HepG2 (cell line): Measurements from ENCODE around the gene HSF2BP. TPM values are rescaled to one million over a fixed set of nuclear protein-coding genes. Genes with fewer than 3 reads are reported as not detected.

Source experiments
- CBX2 ChIP-seq, 2 experiments: fragments of 200-600 bp in 1 of 2; sonication (generic); formaldehyde crosslinking in 1 of 2; IDR thresholded peaks; 2 replicates each; pipeline versions ENCODE4 v1.7.0 to v1.8.1; 2018 to 2022; ENCODE audit warnings: low read depth in 2 of 2, low read length in 1 of 2, mild to moderate bottlenecking in 1 of 2, missing genetic modification reagents in 1 of 2
- CREBL2 ChIP-seq: sonication (generic); formaldehyde crosslinking; IDR thresholded peaks from 2 replicates; pipeline ENCODE4 v1.8.1; 2023; ENCODE audit warnings: missing genetic modification reagents, mild to moderate bottlenecking, borderline replicate concordance
- GMEB2 ChIP-seq: IDR thresholded peaks from 2 replicates; pipeline ENCODE4 v1.6.1; 2016; ENCODE audit warnings: missing biosample characterization, missing genetic modification reagents, low read depth
- GTF2F1 ChIP-seq: fragments of 150-350 bp; IDR thresholded peaks from 2 replicates; pipeline ENCODE4 v1.6.1; 2014; ENCODE audit warnings: low read length
- IKZF4 ChIP-seq: sonication (generic); formaldehyde crosslinking; IDR thresholded peaks from 2 replicates; pipeline ENCODE4 v1.5.1; 2020; ENCODE audit warnings: borderline replicate concordance, mild to moderate bottlenecking, low read depth, missing genetic modification reagents; ENCODE audit errors: not compliant biosample characterization
- KLF6 ChIP-seq: IDR thresholded peaks from 2 replicates; pipeline ENCODE4 v1.8.0; 2016; ENCODE audit warnings: missing biosample characterization, missing genetic modification reagents
- NPAS2 ChIP-seq: sonication (generic); formaldehyde crosslinking; IDR thresholded peaks from 2 replicates; pipeline ENCODE4 v1.8.0; 2022; ENCODE audit warnings: mild to moderate bottlenecking, missing genetic modification reagents, borderline replicate concordance
- RAD21 ChIP-seq: fragments of 450-650 bp; formaldehyde crosslinking; IDR thresholded peaks from 2 replicates; pipeline ENCODE4 v1.5.0; 2020; ENCODE audit warnings: mild to moderate bottlenecking
- RBAK ChIP-seq: sonication (generic); formaldehyde crosslinking; IDR thresholded peaks from 2 replicates; pipeline ENCODE4 v1.5.1; 2020; ENCODE audit warnings: mild to moderate bottlenecking, missing genetic modification reagents
- RBFOX2 ChIP-seq: fragments of 200-400 bp; formaldehyde crosslinking; IDR thresholded peaks from 2 replicates; pipeline ENCODE4 v1.6.1; 2017; ENCODE audit warnings: low read depth, mild to moderate bottlenecking, low read length
- SUZ12 ChIP-seq: fragments of 150-350 bp; IDR thresholded peaks from 2 replicates; pipeline ENCODE4 v1.6.1; 2014; ENCODE audit warnings: low read depth, low read length
- TEAD3 ChIP-seq: optimal IDR thresholded peaks from 2 replicates; pipeline ENCODE3; 2016; ENCODE audit warnings: borderline replicate concordance
- TOE1 ChIP-seq: sonication (generic); formaldehyde crosslinking; IDR thresholded peaks from 2 replicates; pipeline ENCODE4 v1.4.0; 2020; ENCODE audit warnings: mild to moderate bottlenecking, missing genetic modification reagents
- ZNF17 ChIP-seq: sonication (generic); formaldehyde crosslinking; IDR thresholded peaks from 2 replicates; pipeline ENCODE4 v1.5.0; 2020; ENCODE audit warnings: mild to moderate bottlenecking, missing genetic modification reagents
- ZNF224 ChIP-seq: sonication (generic); formaldehyde crosslinking; IDR thresholded peaks from 2 replicates; pipeline ENCODE4 v1.5.0; 2020; ENCODE audit warnings: mild to moderate bottlenecking, missing genetic modification reagents
- ZNF251 ChIP-seq: sonication (generic); formaldehyde crosslinking; IDR thresholded peaks from 2 replicates; pipeline ENCODE4 v1.9.0; 2021; ENCODE audit warnings: mild to moderate bottlenecking, missing genetic modification reagents
- ZNF274 ChIP-seq: sonication (generic); formaldehyde crosslinking; IDR thresholded peaks from 2 replicates; pipeline ENCODE4 v1.5.1; 2020; ENCODE audit warnings: mild to moderate bottlenecking, missing genetic modification reagents
- ZNF335 ChIP-seq: sonication (generic); formaldehyde crosslinking; IDR thresholded peaks from 2 replicates; pipeline ENCODE4 v1.4.0; 2020; ENCODE audit warnings: missing genetic modification reagents
- ZNF367 ChIP-seq: sonication (generic); formaldehyde crosslinking; IDR thresholded peaks from 2 replicates; pipeline ENCODE4 v1.4.0; 2020; ENCODE audit warnings: missing genetic modification reagents, borderline replicate concordance
- ZNF597 ChIP-seq: sonication (generic); formaldehyde crosslinking; IDR thresholded peaks from 2 replicates; pipeline ENCODE4 v1.5.0; 2020; ENCODE audit warnings: missing genetic modification reagents
- ZNF709 ChIP-seq: sonication (generic); formaldehyde crosslinking; IDR thresholded peaks from 2 replicates; pipeline ENCODE4 v1.5.0; 2020; ENCODE audit warnings: mild to moderate bottlenecking, missing genetic modification reagents
- ZNF777 ChIP-seq: sonication (generic); formaldehyde crosslinking; IDR thresholded peaks from 2 replicates; pipeline ENCODE4 v1.4.0; 2020; ENCODE audit warnings: missing genetic modification reagents
- ZNF780A ChIP-seq: sonication (generic); formaldehyde crosslinking; IDR thresholded peaks from 2 replicates; pipeline ENCODE4 v1.8.0; 2022; ENCODE audit warnings: mild to moderate bottlenecking, missing genetic modification reagents, moderate library complexity
- ZNF83 ChIP-seq: sonication (generic); formaldehyde crosslinking; IDR thresholded peaks from 2 replicates; pipeline ENCODE4 v1.4.0; 2020; ENCODE audit warnings: missing genetic modification reagents, mild to moderate bottlenecking, borderline replicate concordance
- ZSCAN29 ChIP-seq: sonication (generic); formaldehyde crosslinking; conservative IDR thresholded peaks from 2 replicates; pipeline ENCODE4 v1.4.0; 2020; ENCODE audit warnings: mild to moderate bottlenecking, missing genetic modification reagents
- polyA plus RNA-seq, 8 experiments: library from polyadenylated mRNA; depleted of rRNA in 3 of 8; stranded (reverse) in 7 of 8; unstranded in 1 of 8; fragments of >200 nt; fragmentation: Illumina TruSeq in 4 of 8; extraction: Trizol in 4 of 8; gene quantifications; 2 replicates each; pipeline versions ENCODE4 v1.2.1 to v1.2.3, GENCODE V29; 2011 to 2016; ENCODE audit warnings: low read depth in 4 of 8, missing spikeins in 1 of 8, mixed read lengths in 1 of 8; ENCODE audit not compliant: insufficient read depth in 1 of 8
- total RNA-seq, 5 experiments: library from RNA; depleted of rRNA; stranded (reverse); fragments of >200 nt; fragmentation: Illumina TruSeq; extraction: Trizol; gene quantifications; 2 replicates each; pipeline ENCODE4 v1.2.3, GENCODE V29; 2016; ENCODE audit warnings: low read depth in 1 of 5
- TF ChIP-seq, protein P1 (sequence below): IDR thresholded peaks from 2 replicates; pipeline ENCODE4 v1.6.1; 2016; ENCODE audit warnings: mild to moderate bottlenecking
- TF ChIP-seq, protein P2 (sequence below): sonication (generic); formaldehyde crosslinking; conservative IDR thresholded peaks from 2 replicates; pipeline ENCODE4 v1.8.0; 2022; ENCODE audit warnings: low read depth, missing genetic modification reagents

The HSF2BP gene
- total and polyA plus RNA-seq, 2 of the 13 experiments (the other 11 are each of a cell fraction or from before 2014, with no cell fraction given): 0.67 to 2.2 TPM

GRCh38 chr21:43585924-43586413 is 73.3 kb downstream of the HSF2BP start (continued):
- TF ChIP-seq, protein P1, sequence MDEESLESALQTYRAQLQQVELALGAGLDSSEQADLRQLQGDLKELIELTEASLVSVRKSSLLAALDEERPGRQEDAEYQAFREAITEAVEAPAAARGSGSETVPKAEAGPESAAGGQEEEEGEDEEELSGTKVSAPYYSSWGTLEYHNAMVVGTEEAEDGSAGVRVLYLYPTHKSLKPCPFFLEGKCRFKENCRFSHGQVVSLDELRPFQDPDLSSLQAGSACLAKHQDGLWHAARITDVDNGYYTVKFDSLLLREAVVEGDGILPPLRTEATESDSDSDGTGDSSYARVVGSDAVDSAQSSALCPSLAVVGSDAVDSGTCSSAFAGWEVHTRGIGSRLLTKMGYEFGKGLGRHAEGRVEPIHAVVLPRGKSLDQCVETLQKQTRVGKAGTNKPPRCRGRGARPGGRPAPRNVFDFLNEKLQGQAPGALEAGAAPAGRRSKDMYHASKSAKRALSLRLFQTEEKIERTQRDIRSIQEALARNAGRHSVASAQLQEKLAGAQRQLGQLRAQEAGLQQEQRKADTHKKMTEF (CRISPR knock-in tag): peak; percentile 76
- TF ChIP-seq NPAS2 (no peak), ZNF274 (CRISPR knock-in tag) (no peak), ZNF335 (CRISPR knock-in tag) (no peak), IKZF4 (CRISPR knock-in tag) (no peak), GMEB2 (CRISPR knock-in tag) (no peak), RBAK (CRISPR knock-in tag) (no peak), RAD21 (CRISPR knock-in tag) (no peak), ZSCAN29 (CRISPR knock-in tag) (peak; percentile 78; the same call in 1 of the 2 replicates), ZNF251 (CRISPR knock-in tag) (no peak), ZNF17 (no peak), ZNF367 (no peak), ZNF780A (CRISPR knock-in tag) (no peak), TEAD3 (CRISPR knock-in tag) (peak; percentile 100), CBX2 (IDR thresholded peaks at IDR 0.05; ENCODE audit: low read depth, low read length) (no peak), CBX2 (CRISPR knock-in tag; IDR thresholded peaks at IDR 0.05; ENCODE audit: low read depth) (no peak), ZNF224 (CRISPR knock-in tag) (no peak), CREBL2 (CRISPR knock-in tag) (no peak), TOE1 (CRISPR knock-in tag) (no peak), ZNF709 (no peak), ZNF777 (CRISPR knock-in tag) (no peak), GTF2F1 (no peak), ZNF597 (CRISPR knock-in tag) (no peak), KLF6 (no peak), RBFOX2 (no peak), ZNF83 (no peak), SUZ12 (no peak)
- TF ChIP-seq, protein P2, sequence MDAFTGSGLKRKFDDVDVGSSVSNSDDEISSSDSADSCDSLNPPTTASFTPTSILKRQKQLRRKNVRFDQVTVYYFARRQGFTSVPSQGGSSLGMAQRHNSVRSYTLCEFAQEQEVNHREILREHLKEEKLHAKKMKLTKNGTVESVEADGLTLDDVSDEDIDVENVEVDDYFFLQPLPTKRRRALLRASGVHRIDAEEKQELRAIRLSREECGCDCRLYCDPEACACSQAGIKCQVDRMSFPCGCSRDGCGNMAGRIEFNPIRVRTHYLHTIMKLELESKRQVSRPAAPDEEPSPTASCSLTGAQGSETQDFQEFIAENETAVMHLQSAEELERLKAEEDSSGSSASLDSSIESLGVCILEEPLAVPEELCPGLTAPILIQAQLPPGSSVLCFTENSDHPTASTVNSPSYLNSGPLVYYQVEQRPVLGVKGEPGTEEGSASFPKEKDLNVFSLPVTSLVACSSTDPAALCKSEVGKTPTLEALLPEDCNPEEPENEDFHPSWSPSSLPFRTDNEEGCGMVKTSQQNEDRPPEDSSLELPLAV: no peak
